SK-N-SH (cell line): Measurements from ENCODE around the gene RUNDC3A. TPM values are rescaled to one million over a fixed set of nuclear protein-coding genes. Genes with fewer than 3 reads are reported as not detected.
A peak's percentile ranks its signal among the peaks of the same experiment; 100 is the strongest.

Experiments
- CTCF ChIA-PET: fragments of 300-600, 350-600 bp; formaldehyde crosslinking; extraction: SDS; loops from one replicate; lab custom pipeline; 2021; lab: Yijun Ruan, JAX
- POLR2A ChIA-PET: fragments of 350-600 bp; sonication (Branson Sonifier 250); formaldehyde crosslinking; extraction: SDS; loops from one replicate; lab custom pipeline; 2020; ENCODE audit warnings: antibody characterized with exemption, inconsistent platforms; lab: Yijun Ruan, JAX
- DNase-seq: peaks from one replicate; pipeline ENCODE4 v3.0.0; 2012
- H2AFZ ChIP-seq: fragments of 200-600 bp; sonication (generic); 2 replicates; pipeline ENCODE4 v1.8.1; 2016; ENCODE audit warnings: antibody characterized with exemption, mild to moderate bottlenecking, low read depth
- H3F3A ChIP-seq: fragments of 200-600 bp; sonication (generic); replicated peaks from 2 replicates; pipeline ENCODE3; 2016; ENCODE audit warnings: antibody characterized with exemption, mild to moderate bottlenecking; ENCODE audit not compliant: insufficient read depth
- H3K27ac ChIP-seq, 2 experiments: fragments of 200-500 bp in 1 of 2; fragments of 200-600 bp in 1 of 2; sonication (Bioruptor generic) in 1 of 2; sonication (generic), shearing (Covaris generic) in 1 of 2; 2 replicates each; pipeline versions ENCODE4 v1.5.1 to v1.6.1; 2014 to 2016; ENCODE audit warnings: low read depth in 2 of 2, inconsistent platforms in 1 of 2, low read length in 1 of 2, mild to moderate bottlenecking in 1 of 2, mixed read lengths in 1 of 2
- H3K27me3 ChIP-seq: fragments of 200-600 bp; sonication (generic), shearing (Covaris generic); 2 replicates; pipeline ENCODE4 v1.6.1; 2016; ENCODE audit warnings: mixed run types; ENCODE audit not compliant: insufficient read depth
- H3K36me3 ChIP-seq, 2 experiments: fragments of 200-500 bp in 1 of 2; fragments of 200-600 bp in 1 of 2; sonication (Bioruptor generic) in 1 of 2; sonication (generic) in 1 of 2; replicated peaks in 1 of 2; 2 replicates each; pipeline versions ENCODE3 to v1.5.1; 2014 to 2016; ENCODE audit warnings: low read length in 1 of 2, mild to moderate bottlenecking in 1 of 2; ENCODE audit not compliant: insufficient read depth in 2 of 2, control insufficient read depth in 1 of 2
- H3K4me1 ChIP-seq, 2 experiments: fragments of 200-500 bp in 1 of 2; fragments of 200-600 bp in 1 of 2; sonication (Bioruptor generic) in 1 of 2; sonication (generic), shearing (Covaris generic) in 1 of 2; 2 replicates each; pipeline versions ENCODE4 v1.5.1 to v1.6.1; 2014 to 2016; ENCODE audit warnings: low read depth in 1 of 2, low read length in 1 of 2, mixed run types in 1 of 2; ENCODE audit not compliant: insufficient read depth in 2 of 2, control insufficient read depth in 1 of 2
- H3K4me2 ChIP-seq: fragments of 200-600 bp; sonication (generic), shearing (Covaris generic); 2 replicates; pipeline ENCODE4 v1.6.1; 2017; ENCODE audit warnings: mixed run types
- H3K4me3 ChIP-seq, 2 experiments: fragments of 200-500 bp in 1 of 2; fragments of 200-600 bp in 1 of 2; sonication (Bioruptor generic) in 1 of 2; sonication (generic), shearing (Covaris generic) in 1 of 2; 2 replicates each; pipeline versions ENCODE4 v1.5.1 to v1.8.1; 2014 to 2016; ENCODE audit warnings: low read depth in 2 of 2, inconsistent platforms in 1 of 2, low read length in 1 of 2, mild to moderate bottlenecking in 1 of 2, mixed read lengths in 1 of 2, moderate library complexity in 1 of 2
- H3K79me2 ChIP-seq: fragments of 200-600 bp; sonication (generic); 2 replicates; pipeline ENCODE4 v1.8.1; 2017; ENCODE audit warnings: mild to moderate bottlenecking; ENCODE audit not compliant: insufficient read depth
- H3K9ac ChIP-seq: fragments of 200-600 bp; sonication (generic); 2 replicates; pipeline ENCODE4 v1.6.1; 2017; ENCODE audit warnings: mixed run types
- H3K9me2 ChIP-seq: fragments of 200-600 bp; sonication (generic); 2 replicates; pipeline ENCODE4 v1.6.1; 2017; ENCODE audit warnings: mixed run types
- H3K9me3 ChIP-seq: fragments of 200-600 bp; sonication (generic); 2 replicates; pipeline ENCODE4 v1.6.1; 2017; ENCODE audit warnings: mixed run types, mild to moderate bottlenecking, moderate library complexity
- H4K20me1 ChIP-seq: fragments of 200-600 bp; sonication (generic); 2 replicates; pipeline ENCODE4 v1.6.1; 2017; ENCODE audit warnings: mild to moderate bottlenecking, mixed run types; ENCODE audit not compliant: insufficient read depth
- CHD2 ChIP-seq: fragments of 150-350 bp; IDR thresholded peaks from 2 replicates; pipeline ENCODE4 v1.6.1; 2018; ENCODE audit warnings: low read length; ENCODE audit not compliant: partially characterized antibody
- CTCF ChIP-seq: fragments of 200-600 bp; sonication (generic); IDR thresholded peaks from 2 replicates; pipeline ENCODE4 v1.6.1; 2017; ENCODE audit warnings: antibody characterized with exemption, mild to moderate bottlenecking, moderate library complexity
- ELF1 ChIP-seq: IDR thresholded peaks from 2 replicates; pipeline ENCODE4 v1.4.0; 2012
- EP300 ChIP-seq, 2 experiments: IDR thresholded peaks; 2 replicates each; pipeline versions ENCODE4 v1.4.0 to v1.6.1; 2012; ENCODE audit warnings: borderline replicate concordance in 1 of 2, low read depth in 1 of 2, low read length in 1 of 2
- EZH2phosphoT487 ChIP-seq: fragments of 200-600 bp; sonication (generic); IDR thresholded peaks from 2 replicates; pipeline ENCODE4 v1.6.1; 2017; ENCODE audit warnings: low read depth, mixed run types, mild to moderate bottlenecking, antibody characterized with exemption, moderate library complexity, borderline replicate concordance
- FOXJ3 ChIP-seq: sonication (generic); formaldehyde crosslinking; IDR thresholded peaks from 2 replicates; pipeline ENCODE4 v1.5.1; 2020; ENCODE audit warnings: mild to moderate bottlenecking, missing genetic modification reagents
- FOXM1 ChIP-seq: IDR thresholded peaks from 2 replicates; pipeline ENCODE4 v1.4.0; 2012; ENCODE audit warnings: low read depth, mild to moderate bottlenecking
- GATA2 ChIP-seq: sonication (generic); formaldehyde crosslinking; IDR thresholded peaks from 2 replicates; pipeline ENCODE4 v1.5.0; 2020; ENCODE audit warnings: mild to moderate bottlenecking, missing genetic modification reagents
- IRF3 ChIP-seq: fragments of 150-350 bp; IDR thresholded peaks from 2 replicates; pipeline ENCODE4 v1.6.1; 2016; ENCODE audit warnings: mild to moderate bottlenecking, low read depth, low read length
- MEF2A ChIP-seq: IDR thresholded peaks from 2 replicates; pipeline ENCODE4 v1.4.0; 2012; ENCODE audit warnings: low read depth, borderline replicate concordance
- MXI1 ChIP-seq: IDR thresholded peaks from 2 replicates; pipeline ENCODE4 v1.6.1; 2012; ENCODE audit warnings: mild to moderate bottlenecking, low read depth, low read length, improper control_type of control experiment
- NFIC ChIP-seq: IDR thresholded peaks from 2 replicates; pipeline ENCODE4 v1.4.0; 2012; ENCODE audit warnings: borderline replicate concordance
- NRF1 ChIP-seq: IDR thresholded peaks from 2 replicates; pipeline ENCODE4 v1.6.1; 2012; ENCODE audit warnings: low read depth, mild to moderate bottlenecking, low read length
- PBX3 ChIP-seq: IDR thresholded peaks from 2 replicates; pipeline ENCODE4; 2012
- POLR2AphosphoS5 ChIP-seq: IDR thresholded peaks from 2 replicates; pipeline ENCODE4 v1.6.1; 2012; ENCODE audit warnings: low read depth, low read length
- REST ChIP-seq: IDR thresholded peaks from 2 replicates; pipeline ENCODE4 v1.6.1; 2012; ENCODE audit warnings: mild to moderate bottlenecking, low read depth, low read length, moderate library complexity
- SMC3 ChIP-seq: IDR thresholded peaks from 2 replicates; pipeline ENCODE4 v1.6.1; 2012; ENCODE audit warnings: low read depth, low read length, improper control_type of control experiment
- USF2 ChIP-seq: fragments of 150-350 bp; IDR thresholded peaks from 2 replicates; pipeline ENCODE4 v1.6.1; 2017; ENCODE audit warnings: antibody characterized with exemption, low read length, low read depth, borderline replicate concordance
- WGBS: methylation state at CpG from one replicate; pipeline ENCODE4 v1.1.6; 2017; ENCODE audit warnings: low lambda C conversion rate; 5-methylcytosine and 5-hydroxymethylcytosine counted together
- polyA plus RNA-seq, 3 experiments: library from polyadenylated mRNA; depleted of rRNA; stranded (reverse); fragments of >200 nt; gene quantifications; 2 replicates each; pipeline ENCODE4 v1.2.3, GENCODE V29; 2012

The RUNDC3A gene
- polyA plus RNA-seq, 1 of the 3 experiments (the other 2 are of a cell fraction): 8.9 TPM

- Histone ChIP-seq H3K9ac (no peak overlapping the region), H3K9me2 (no peaks in the 10 kb centered on the region), H3K9me3 (no peaks in the 10 kb centered on the region), H3K27ac (no peak overlapping the region), H3F3A (no peaks in the 10 kb centered on the region), H3K4me3 (no peak overlapping the region), H3K27me3 (no peaks in the 10 kb centered on the region), H3K79me2 (peaks cover 21% of the 10 kb centered on the region), H3K36me3 (no peaks in the 10 kb centered on the region), H4K20me1 (peaks cover 3% of the 10 kb centered on the region; the same call in 1 of the 2 replicates), H3K4me2 (no peak overlapping the region)
- no peak for DNase-seq
- ChIA-PET POLR2A (no interaction called here), CTCF (interaction anchor here (0.6 to 3.6 kb wide), 5 partner anchors 12 to 139 kb away, joined by 3 to 53 read pairs (median 15); partner anchors contain the start of gene FAM171A2)
- 80% methylated on average over 11 of the region's 11 CpGs for WGBS
- TF ChIP-seq PBX3 (no peak), IRF3 (no peak), POLR2AphosphoS5 (no peak), FOXM1 (no peak), NFIC (no peak), SMC3 (no peak), ELF1 (no peak), MXI1 (no peak), NRF1 (no peak), CHD2 (no peak), REST (no peak), GATA2 (no peak), MEF2A (no peak), USF2 (no peak), FOXJ3 (no peak), EP300 (IDR thresholded peaks at IDR 0.05; ENCODE audit: borderline replicate concordance in 1 of 2, low read depth in 1 of 2, low read length in 1 of 2) (no peak), EZH2phosphoT487 (no peak), CTCF (no peak)
- TF ChIP-seq, all 33 proteins: peak for 0
- Histone ChIP-seq H2AFZ (0 out of 2 replicates have a peak overlapping the region, but pooled peaks have one; percentile 99), H3K4me1 (peaks cover 0 to 13% of the 10 kb centered on the region in 2 experiments; a peak in 1 of 4 replicates)
These were observed 35.3 kb downstream of the RUNDC3A start for GRCh38 chr17:44343510-44344209.
